HuH-7.5 (cell line): ENCODE measurements around the gene IER3.
"Not testable (repeated sequence)": the region's sequence is repeated elsewhere in the genome, so short reads cannot be mapped to it uniquely, and the experiment has no call there.

Experiments used
- DNase-seq: peaks from one replicate; pipeline ENCODE4 v3.0.0; 2011; ENCODE audit warnings: low spot score

The IER3 gene

DNA sequence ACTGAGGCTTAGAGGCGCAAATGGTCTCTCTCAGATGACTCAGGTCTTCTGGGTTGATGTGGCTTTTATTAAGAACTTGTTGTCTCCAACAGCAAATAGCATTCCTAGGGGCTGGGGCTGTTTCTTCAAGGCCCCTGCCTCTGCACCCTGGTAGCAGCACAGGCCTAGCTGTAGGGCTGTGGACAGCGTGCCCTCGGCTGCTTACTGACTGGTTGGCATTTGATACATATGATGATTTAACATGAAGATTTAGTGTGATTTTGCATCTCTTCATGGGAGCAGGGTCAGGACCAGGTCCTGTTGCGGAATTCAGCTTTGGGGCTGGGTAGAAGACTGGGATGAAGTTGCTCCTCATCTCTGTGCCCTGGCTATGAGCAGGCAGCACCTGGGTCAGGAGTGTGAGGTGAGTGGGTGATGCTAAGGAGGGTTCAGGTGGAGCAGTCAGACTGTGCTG, 24.3 kb upstream of the IER3 start:
- DNase-seq = no peak

GRCh38 chr6:30767944-30768301, 23.6 kb upstream of the IER3 start:
- no peak for DNase-seq

DNA sequence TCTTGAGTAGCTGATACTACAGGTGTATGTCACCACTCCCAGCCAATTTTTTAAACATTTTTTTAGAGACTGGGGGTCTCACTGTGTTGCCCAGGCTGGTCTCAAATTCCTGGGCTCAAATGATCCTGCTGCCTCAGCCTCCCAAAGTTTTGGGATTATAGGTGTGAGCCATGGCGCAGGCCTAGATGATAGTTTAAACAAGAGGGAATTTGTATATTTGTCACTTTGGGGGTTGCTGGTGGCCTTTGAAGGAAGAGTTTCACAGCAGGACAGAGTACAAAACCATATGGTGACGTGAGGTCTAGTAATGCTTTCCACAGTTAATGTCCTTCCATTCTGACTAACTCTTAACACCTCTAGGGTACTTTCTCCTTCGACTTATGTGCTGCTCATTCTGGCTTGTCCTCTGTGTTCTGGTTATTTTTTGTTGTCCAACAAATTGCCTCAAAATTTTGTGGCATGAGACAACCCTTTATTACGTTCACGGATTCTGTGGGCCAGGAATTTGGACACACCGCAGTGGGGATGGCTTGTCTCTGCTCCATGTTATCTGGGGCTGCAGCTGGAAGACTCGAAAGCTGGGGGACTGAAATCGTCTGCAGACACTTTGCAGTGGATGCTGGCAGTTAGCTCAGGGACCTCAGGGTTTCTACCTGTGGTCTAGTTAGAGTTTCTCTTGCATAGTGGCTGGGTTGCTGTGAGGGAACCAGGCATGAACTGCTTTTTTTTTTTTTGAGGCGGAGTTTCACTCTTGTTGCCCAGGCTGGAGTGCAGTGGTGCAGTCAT, 23.0 kb upstream of the IER3 start:
- DNase-seq = no peak

GRCh38 chr6:30766461-30767157, 22.3 kb upstream of the IER3 start:
- no peak for DNase-seq

DNA sequence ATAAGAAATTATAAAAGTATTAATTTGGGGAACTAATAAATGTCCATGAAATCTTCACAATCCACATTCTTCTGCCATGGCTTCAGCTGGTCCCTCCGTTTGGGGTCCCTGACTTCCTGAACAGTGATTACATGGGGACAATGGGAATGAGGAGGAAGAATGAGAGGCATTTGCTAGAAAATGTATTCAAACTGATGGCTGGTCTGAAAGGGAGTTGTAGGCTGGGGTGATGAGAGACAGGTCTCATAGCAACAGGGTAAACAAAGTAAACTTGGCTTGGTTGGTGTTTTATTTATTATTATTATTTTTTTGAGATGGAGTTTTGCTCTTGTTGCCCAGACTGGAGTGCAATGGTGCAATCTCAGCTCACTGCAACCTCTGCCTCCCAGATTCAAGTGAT, 21.1 kb upstream of the IER3 start:
- DNase-seq = not testable (repeated sequence)

DNA sequence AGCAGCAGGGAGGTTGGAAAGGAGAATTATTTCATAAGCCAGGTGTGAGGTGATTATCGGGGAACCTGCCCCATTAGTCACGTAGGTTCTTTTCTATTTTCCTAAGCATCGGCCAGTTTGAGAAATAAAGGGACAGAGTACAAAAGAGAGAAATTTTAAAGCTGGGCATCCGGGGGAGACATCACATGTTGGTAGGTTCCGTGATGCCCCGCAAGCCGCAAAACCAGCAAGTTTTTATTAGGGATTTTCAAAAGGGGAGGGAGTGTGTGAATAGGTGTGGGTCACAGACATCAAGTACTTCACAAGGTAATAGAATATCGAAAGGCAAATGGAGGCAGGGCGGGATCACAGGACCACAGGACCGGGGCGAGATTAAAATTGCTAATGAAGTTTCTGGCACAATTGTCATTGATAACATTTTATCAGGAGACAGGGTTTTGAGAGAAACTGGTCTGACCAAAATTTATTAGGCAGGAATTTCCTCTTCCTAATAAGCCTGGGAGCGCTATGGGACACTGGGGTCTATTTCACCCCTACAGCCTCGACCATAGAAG, 20.2 kb upstream of the IER3 start:
- DNase-seq = not testable (repeated sequence)

GRCh38 chr6:30763618-30764489, 19.5 kb upstream of the IER3 start:
- peak; percentile 33 for DNase-seq

DNA sequence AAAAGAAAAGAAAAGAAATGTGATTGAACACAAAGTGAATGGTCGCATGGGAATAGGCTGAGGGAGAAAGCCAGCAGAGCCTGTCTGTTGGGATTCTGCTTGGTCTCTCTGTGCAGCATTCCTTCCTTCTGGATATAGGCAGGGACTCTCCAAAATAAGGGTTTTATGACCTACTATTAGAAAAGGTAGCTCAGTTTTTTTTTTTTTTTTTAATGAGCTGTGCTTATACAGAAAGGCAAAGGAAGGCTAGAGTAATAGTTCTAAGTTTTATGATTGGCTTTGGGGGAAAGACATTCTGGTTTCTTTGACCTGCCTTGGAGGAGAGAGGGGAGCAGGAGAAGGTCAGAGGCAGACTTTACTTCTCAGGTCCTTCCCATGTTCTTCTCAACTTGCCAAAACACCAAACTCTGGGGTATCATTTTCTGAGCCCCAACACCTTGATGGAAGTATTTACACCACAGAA, 18.8 kb upstream of the IER3 start:
- no peak for DNase-seq

DNA sequence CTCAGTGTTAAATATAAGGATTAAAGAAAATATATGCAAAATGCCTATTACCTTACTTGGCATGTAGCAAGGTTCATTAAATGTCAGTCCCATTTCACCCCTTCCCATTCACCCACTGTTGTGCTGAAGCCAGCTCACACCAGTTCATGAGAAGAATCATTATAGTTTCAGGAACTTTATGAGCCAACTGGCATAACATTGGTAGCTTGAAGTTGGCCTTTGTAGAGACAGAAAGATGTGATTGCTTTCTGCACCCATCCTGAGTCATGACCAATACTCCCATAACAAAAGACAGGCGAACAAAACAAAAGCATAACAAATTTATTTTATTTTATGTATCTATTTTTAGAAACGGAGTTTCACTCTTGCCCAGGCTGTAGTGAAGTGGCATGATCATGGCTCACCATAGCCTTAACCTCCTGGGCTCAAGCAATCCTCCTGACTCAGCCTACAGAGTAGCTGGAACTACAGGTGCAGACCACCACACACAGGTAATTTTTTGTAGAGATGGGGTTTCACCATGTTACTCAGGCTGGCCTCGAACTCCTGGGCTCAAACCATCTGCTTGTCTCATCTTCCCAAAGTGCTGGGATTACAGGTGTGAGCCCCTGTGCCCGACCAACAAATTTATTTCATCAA, 17.6 kb upstream of the IER3 start:
- DNase-seq = no peak

GRCh38 chr6:30760549-30760948, 16.2 kb upstream of the IER3 start:
- no peak for DNase-seq

DNA sequence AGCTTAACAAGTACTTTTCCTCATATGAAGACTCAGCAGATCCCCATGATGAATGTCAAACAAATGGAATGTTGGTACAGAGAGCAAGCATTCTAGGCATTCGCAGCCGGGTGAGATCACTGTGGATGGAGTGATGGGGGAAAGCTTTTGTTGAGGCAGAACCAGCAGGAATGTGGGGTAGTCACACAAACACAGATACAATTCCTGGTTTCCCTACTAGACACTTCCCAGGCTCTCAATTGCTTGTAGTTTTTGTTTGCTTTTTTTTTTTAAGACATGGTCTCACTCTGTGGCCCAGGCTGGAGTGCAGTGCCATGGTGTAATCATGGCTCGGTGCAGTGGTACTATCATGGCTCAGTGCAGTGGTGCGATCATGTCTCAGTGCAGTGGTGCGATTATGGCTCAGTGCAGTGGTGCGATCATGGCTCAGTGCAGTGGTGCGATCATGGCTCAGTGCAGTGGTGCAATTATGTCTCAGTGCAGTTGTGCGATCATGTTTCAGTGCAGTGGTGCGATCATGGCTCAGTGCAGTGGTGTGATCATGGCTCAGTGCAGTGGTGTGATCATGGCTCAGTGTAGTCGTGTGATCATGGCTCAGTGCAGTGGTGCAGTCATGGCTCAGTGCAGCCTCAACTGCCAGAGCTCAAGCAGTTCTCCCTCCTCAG, 15.4 kb upstream of the IER3 start:
- peak; percentile 29 for DNase-seq

- DNase-seq = no peak
Observed at GRCh38 chr6:30757261-30757904, 13.0 kb upstream of the IER3 start.

DNA sequence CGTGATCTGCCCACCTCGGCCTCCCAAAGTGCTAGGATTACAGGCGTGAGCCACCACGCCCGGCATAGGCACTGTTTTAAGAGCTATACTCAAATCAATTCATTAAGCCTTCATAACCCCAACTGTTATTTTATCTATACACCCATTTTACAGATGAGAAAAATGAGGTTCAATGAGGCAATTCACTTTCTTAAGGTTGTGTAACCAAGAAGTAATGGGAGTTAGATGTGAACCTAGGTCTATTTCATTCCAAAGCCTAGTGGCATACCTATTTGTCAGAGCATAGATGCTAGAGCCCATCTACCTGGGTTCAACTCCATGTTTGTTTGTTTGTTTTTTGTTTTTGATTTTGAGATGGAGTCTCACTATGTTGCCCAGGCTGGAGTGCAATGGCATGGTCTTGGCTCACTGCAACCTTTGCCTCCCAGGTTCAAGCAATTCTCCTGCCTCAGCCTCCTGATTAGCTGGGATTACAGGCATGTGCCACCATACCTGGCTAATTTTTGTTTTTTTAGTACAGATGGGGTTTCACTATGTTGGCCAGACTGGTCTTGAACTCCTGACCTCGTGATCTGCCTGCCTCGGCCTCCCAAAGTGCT, 12.2 kb upstream of the IER3 start:
- not testable (repeated sequence) for DNase-seq

- no peak for DNase-seq
Observed at GRCh38 chr6:30754631-30755030, 10.3 kb upstream of the IER3 start.

DNA sequence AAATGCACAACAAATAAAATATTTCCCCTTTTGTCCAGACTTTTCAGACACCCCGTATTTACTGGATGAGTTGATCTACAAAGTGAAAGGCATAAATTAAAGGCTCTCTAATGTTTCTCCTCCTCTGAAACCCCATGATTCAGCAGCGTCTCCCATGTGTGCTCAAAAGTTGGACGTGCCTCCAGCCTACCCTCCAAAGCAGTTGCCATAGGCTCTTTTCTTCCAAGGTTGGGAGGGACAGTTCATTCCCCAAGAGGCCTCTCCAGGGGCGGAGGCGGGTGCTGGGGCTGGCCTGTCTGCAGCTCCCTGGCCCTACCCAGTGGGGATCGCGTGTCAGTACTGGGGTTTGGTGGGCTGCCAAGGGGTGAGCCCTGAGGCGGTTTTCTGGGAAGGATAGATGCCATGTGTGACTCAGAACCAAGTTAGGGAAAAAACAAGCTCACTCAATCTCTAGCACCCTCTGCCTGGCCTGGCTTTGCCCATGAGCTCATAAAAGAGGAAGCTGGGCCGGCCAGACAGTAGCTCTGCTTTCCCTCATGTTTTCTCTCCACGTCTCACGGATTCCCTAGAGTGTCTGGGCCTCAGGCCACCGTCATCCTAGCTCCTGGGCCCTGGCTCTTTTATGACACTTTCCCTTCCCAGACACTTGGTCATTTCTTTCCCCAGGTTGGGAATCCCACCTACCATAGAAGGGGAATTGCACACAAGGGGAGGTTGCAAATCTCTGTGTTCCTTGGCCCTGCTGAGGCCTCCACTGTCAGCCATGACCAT, 8.0 kb upstream of the IER3 start:
- DNase-seq = no peak

GRCh38 chr6:30750379-30750668, 6.0 kb upstream of the IER3 start:
- no peak for DNase-seq

DNA sequence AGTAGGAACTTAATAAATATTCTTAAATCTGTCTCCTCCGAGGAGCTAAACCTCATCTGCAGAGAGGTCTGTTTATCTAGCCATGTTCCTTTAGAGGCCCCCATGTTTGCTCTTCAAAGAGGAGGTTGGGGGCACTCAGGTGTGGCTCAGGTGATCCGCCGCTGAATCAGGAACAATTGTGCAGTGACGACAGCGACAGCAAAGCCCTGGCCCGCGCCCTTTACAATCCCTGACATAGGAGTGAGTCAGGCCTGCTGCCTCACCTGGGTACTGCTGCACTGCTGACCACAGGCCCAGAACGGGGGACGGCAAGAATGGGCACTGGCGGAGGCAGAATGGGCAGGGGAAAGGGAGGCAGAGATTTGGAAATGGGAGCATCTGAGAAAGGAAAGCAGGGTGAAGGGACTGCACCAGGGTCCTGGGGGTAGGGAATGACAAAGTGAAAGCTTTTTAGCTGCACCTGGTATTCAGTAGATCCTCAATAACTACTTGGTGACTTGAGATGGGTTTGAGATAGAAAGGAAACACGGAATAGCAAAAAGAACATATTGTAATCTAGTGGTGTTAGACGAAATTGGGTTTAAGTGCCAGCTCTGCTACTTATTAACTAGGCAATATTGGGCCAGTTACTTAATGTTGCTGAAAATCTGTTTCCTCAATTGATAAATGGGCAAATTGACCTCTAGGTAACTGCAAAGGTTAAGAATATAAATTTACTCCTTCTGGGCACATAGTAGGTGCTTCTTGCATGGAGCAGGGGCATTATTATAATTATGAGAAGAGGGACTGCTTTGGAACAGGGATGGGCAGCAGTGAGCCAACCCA, 5.4 kb upstream of the IER3 start:
- no peak for DNase-seq

GRCh38 chr6:30748851-30749540, 4.6 kb upstream of the IER3 start:
- DNase-seq = no peak
